Erythroblast (primary cell): ENCODE data around the gene ZNF597.
A peak's percentile ranks its signal among the peaks of the same experiment; 100 is the strongest.

Experiments
- DNase-seq, 2 experiments: peaks; one replicate each; lab custom pipeline; 2025; lab: John Stamatoyannopoulos, UW
- GATA1 ChIP-seq: IDR thresholded peaks from 2 replicates; pipeline ENCODE4 v1.6.1; 2011; ENCODE audit warnings: low read depth, mild to moderate bottlenecking, control low read depth, low read length, moderate library complexity
- POLR2A ChIP-seq: IDR thresholded peaks from 2 replicates; pipeline ENCODE4 v1.6.1; 2011; ENCODE audit warnings: mild to moderate bottlenecking, low read length

Gene ZNF597

GRCh38 chr16:3454093-3454492, 10.8 kb upstream of the ZNF597 start:
- DNase-seq: no peak
- TF ChIP-seq POLR2A (no peak), GATA1 (no peak)

- peak; percentile 63 for DNase-seq
- peak; percentile 58 for TF ChIP-seq POLR2A
- TF ChIP-seq GATA1: no peak
Measured at GRCh38 chr16:3444032-3444388, 706 bp upstream of the ZNF597 start.

GRCh38 chr16:3439637-3440036, 3.7 kb downstream of the ZNF597 start:
- no peak for TF ChIP-seq GATA1
- no peak for TF ChIP-seq POLR2A

GRCh38 chr16:3434373-3434772, 8.9 kb downstream of the ZNF597 start:
- TF ChIP-seq GATA1: no peak
- no peak for TF ChIP-seq POLR2A
- no peak for DNase-seq

More at GRCh38 chr16:3439637-3440036, 3.7 kb downstream of the ZNF597 start:
- DNase-seq: no peak

- peak; percentile 37 to 61 for DNase-seq
Measured at GRCh38 chr16:3431779-3432219, 11.5 kb downstream of the ZNF597 start.

GRCh38 chr16:3413730-3414379, 29.4 kb downstream of the ZNF597 start:
- no peak for DNase-seq
- TF ChIP-seq GATA1 (no peak), POLR2A (no peak)

More at GRCh38 chr16:3431779-3432219, 11.5 kb downstream of the ZNF597 start:
- TF ChIP-seq POLR2A (no peak), GATA1 (no peak)

GRCh38 chr16:3408561-3409197, 34.6 kb downstream of the ZNF597 start:
- peak in 1 of 2 experiments; percentile 16 for DNase-seq
- TF ChIP-seq POLR2A: no peak
- TF ChIP-seq GATA1: no peak

GRCh38 chr16:3401719-3402397, 41.4 kb downstream of the ZNF597 start:
- DNase-seq: peak in 1 of 2 experiments; percentile 45
- no peak for TF ChIP-seq GATA1
- TF ChIP-seq POLR2A: no peak

GRCh38 chr16:3400779-3401688, 42.3 kb downstream of the ZNF597 start, which contains the start of the genes ZNF174 and ZSCAN32:
ZNF174 (plus strand) TSS chr16:3401215; CDS start chr16:3402005, 790 bp downstream.
ZSCAN32 (minus strand) TSS chr16:3401004; CDS start chr16:3397557, 3,447 bp downstream.
- DNase-seq: peak; percentile 99 to 100
- TF ChIP-seq POLR2A: peak; percentile 90
- no peak for TF ChIP-seq GATA1

GRCh38 chr16:3400446-3400778, 42.9 kb downstream of the ZNF597 start:
- DNase-seq: no peak
- TF ChIP-seq POLR2A (no peak), GATA1 (no peak)

- TF ChIP-seq POLR2A: no peak
- TF ChIP-seq GATA1: no peak
- no peak for DNase-seq
Measured at GRCh38 chr16:3389663-3390338, 53.5 kb downstream of the ZNF597 start.

- TF ChIP-seq GATA1 (no peak), POLR2A (no peak)
- DNase-seq: peak; percentile 66 to 91
Measured at GRCh38 chr16:3388325-3388724, 55.0 kb downstream of the ZNF597 start.

- TF ChIP-seq GATA1: no peak
- TF ChIP-seq POLR2A: no peak
- DNase-seq: peak; percentile 24
Measured at GRCh38 chr16:3383045-3383448, 60.3 kb downstream of the ZNF597 start.
